Activated CD8-positive, alpha-beta memory T cell treated with anti-CD3 and anti-CD28 coated beads for 48 hours (primary cell): Measurements from ENCODE around the gene THBS3.
"Not testable (repeated sequence)": the region's sequence is repeated elsewhere in the genome, so short reads cannot be mapped to it uniquely, and the experiment has no call there.

Source experiments
- DNase-seq, 3 experiments: peaks; one replicate each; pipeline ENCODE4 v3.0.0-alpha.2; 2020; ENCODE audit warnings: low read depth in 2 of 3, low spot score in 2 of 3

THBS3 gene

GRCh38 chr1:155189926-155190325 is 17.8 kb downstream of the THBS3 start:
- DNase-seq = not testable (repeated sequence)

- DNase-seq = no peak
These were observed 19.4 kb downstream of the THBS3 start for GRCh38 chr1:155188268-155188667.

GRCh38 chr1:155187456-155187891 is 20.2 kb downstream of the THBS3 start:
- no peak for DNase-seq

GRCh38 chr1:155186794-155187455 is 20.8 kb downstream of the THBS3 start:
- DNase-seq = no peak

- DNase-seq = no peak
These were observed 21.5 kb downstream of the THBS3 start for GRCh38 chr1:155186067-155186793.

GRCh38 chr1:155185783-155186066 is 22.0 kb downstream of the THBS3 start:
- no peak for DNase-seq

- DNase-seq = no peak
These were observed 22.6 kb downstream of the THBS3 start for GRCh38 chr1:155184835-155185782.

GRCh38 chr1:155184351-155184811 is 23.3 kb downstream of the THBS3 start:
- DNase-seq = no peak

- no peak for DNase-seq
These were observed 23.9 kb downstream of the THBS3 start for GRCh38 chr1:155183775-155184221.

GRCh38 chr1:155182052-155182550 is 25.6 kb downstream of the THBS3 start:
- DNase-seq = no peak

- no peak for DNase-seq
These were observed 26.2 kb downstream of the THBS3 start for GRCh38 chr1:155181371-155182051.

GRCh38 chr1:155179112-155180031 is 28.3 kb downstream of the THBS3 start:
- no peak for DNase-seq

GRCh38 chr1:155178441-155179111 is 29.1 kb downstream of the THBS3 start:
- no peak for DNase-seq

GRCh38 chr1:155177918-155178281 is 29.8 kb downstream of the THBS3 start:
- DNase-seq = no peak

- no peak for DNase-seq
These were observed 30.3 kb downstream of the THBS3 start for GRCh38 chr1:155177192-155177917.

GRCh38 chr1:155176544-155177071 is 31.1 kb downstream of the THBS3 start:
- DNase-seq = peak; percentile 60 to 87 (median 86)

GRCh38 chr1:155175927-155176371 is 31.7 kb downstream of the THBS3 start:
- DNase-seq = no peak

- DNase-seq = no peak
These were observed 32.3 kb downstream of the THBS3 start for GRCh38 chr1:155175281-155175926.
